ENCODE results near the gene EXD1. TPM values are rescaled to one million over a fixed set of nuclear protein-coding genes. Genes with fewer than 3 reads are reported as not detected.

Gene EXD1, protein sequence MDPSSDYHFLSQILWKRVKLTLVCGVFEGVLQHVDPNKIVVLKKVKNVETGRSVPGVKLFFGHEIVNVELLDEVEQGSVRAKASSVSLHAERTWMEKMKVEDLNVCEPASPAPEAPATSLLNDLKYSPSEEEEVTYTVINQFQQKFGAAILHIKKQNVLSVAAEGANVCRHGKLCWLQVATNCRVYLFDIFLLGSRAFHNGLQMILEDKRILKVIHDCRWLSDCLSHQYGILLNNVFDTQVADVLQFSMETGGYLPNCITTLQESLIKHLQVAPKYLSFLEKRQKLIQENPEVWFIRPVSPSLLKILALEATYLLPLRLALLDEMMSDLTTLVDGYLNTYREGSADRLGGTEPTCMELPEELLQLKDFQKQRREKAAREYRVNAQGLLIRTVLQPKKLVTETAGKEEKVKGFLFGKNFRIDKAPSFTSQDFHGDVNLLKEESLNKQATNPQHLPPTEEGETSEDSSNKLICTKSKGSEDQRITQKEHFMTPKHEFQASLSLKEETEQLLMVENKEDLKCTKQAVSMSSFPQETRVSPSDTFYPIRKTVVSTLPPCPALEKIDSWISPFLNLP
- total RNA-seq, result not detected in 3 replicates

DNA sequence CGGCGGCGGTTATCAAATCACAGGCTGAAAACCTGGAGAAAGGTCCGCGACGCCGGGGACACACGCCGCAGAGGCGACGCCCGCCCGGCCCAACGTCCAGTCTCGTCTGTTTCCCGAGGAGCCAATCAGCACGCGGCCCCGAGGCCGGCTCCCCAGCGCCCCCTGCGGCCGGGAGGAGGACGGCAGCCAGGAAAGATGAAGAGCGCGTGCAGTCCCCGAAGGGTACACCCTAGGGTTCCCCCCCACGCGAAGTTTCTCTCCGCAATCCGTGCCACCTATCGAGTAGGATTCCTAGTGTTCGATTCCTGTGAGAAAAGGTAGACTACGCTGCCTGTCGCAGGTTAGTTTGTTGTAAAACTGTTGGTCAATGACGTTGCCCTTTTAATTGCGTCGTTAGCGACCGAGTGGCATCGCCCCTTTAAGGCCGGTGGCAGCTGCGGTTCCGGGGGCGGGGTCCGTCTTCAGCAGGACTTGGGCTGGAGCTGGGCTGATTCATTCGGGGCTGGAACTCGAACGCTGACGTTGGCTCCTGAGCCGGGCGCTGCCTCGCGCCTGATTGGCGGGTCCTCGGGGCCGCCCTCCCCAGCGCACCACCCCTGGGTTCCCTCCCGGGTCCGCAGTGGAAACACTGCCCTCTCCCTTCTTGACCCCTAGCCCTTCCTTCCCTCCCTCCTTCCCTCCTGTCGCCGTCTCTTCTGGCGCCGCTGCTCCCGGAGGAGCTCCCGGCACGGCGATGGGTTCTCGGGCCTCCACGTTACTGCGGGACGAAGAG, at the start of gene EXD1, which contains the start of gene CHP1:
TSS of gene EXD1 (minus strand) at position 108 of the 772 bp plus-strand sequence. CDS start 4,182 bp downstream, outside the sequence.
TSS of gene CHP1 (plus strand) at position 619 of the 772 bp plus-strand sequence. CDS start at position 734, 115 bp downstream.
- peak; percentile 82 to 90 for DNase-seq (ENCODE audit: low spot score in 2 of 2, unreplicated experiment in 2 of 2)
- H3K4me1 Mint-ChIP-seq, result peaks cover 16% of the 10 kb centered on the region
- H3K27ac Mint-ChIP-seq, result peak within 1 kb of the TSS; percentile 97

DNA sequence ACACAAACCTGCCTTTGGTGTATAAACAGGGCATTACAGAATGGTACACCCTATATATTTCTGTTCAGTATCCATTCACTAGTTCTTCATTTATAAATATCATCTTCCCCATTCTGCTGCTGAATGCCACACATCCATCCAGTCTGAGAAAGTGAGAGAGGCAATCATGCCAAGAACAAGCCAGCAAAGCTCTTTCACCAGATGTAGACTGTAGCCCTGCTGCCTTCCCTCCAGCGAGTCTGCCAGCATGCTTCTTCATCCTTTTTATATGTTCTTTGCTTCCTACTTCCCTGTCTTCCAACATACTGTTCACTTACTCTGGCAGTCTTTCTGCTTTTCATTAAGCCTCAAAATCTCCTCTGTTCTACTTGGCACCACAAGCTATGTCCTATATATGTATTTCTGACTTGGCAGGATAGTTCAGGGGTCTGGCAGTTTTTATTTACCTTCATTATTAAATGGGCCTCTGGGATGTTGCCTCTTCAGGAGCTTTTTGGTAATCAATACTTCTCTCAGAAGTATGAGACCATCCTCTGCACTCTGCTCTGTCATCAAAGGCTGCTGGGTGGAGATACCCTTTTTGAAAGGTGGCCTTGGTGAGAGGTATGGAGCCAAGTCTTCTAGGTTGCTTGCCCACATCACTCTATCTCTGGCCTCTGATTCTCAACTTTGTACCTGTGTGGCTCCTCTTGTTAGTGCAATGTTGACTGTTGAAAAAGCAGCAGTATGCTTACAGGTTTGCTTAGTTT, 49.2 kb upstream of the EXD1 start:
- Mint-ChIP-seq H3K36me3 (peaks cover 26% of the 10 kb centered on the region), H3K9me3 (no peaks in the 10 kb centered on the region), H3K4me1 (peaks cover 2% of the 10 kb centered on the region), H3K4me3 (no peak overlapping the region), H3K27me3 (ENCODE audit: low read depth) (no peaks in the 10 kb centered on the region), H3K27ac (no peak overlapping the region)
- TF ChIP-seq, protein P1, sequence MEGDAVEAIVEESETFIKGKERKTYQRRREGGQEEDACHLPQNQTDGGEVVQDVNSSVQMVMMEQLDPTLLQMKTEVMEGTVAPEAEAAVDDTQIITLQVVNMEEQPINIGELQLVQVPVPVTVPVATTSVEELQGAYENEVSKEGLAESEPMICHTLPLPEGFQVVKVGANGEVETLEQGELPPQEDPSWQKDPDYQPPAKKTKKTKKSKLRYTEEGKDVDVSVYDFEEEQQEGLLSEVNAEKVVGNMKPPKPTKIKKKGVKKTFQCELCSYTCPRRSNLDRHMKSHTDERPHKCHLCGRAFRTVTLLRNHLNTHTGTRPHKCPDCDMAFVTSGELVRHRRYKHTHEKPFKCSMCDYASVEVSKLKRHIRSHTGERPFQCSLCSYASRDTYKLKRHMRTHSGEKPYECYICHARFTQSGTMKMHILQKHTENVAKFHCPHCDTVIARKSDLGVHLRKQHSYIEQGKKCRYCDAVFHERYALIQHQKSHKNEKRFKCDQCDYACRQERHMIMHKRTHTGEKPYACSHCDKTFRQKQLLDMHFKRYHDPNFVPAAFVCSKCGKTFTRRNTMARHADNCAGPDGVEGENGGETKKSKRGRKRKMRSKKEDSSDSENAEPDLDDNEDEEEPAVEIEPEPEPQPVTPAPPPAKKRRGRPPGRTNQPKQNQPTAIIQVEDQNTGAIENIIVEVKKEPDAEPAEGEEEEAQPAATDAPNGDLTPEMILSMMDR (IDR thresholded peaks at IDR 0.05; ENCODE audit: unreplicated experiment), result no peak
- no peak for DNase-seq (ENCODE audit: low spot score in 2 of 2, unreplicated experiment in 2 of 2)

More for the DNA sequence above, at the start of gene EXD1, which contains the start of gene CHP1:
- no peaks in the 10 kb centered on the region for H3K27me3 Mint-ChIP-seq (ENCODE audit: low read depth)
- H3K4me3 Mint-ChIP-seq, result peak within 1 kb of the TSS; percentile 91
- TF ChIP-seq, protein P1 (IDR thresholded peaks at IDR 0.05; ENCODE audit: unreplicated experiment), result peak; percentile 92
- H3K36me3 Mint-ChIP-seq, result no peaks in the 10 kb centered on the region
- H3K9me3 Mint-ChIP-seq, result no peaks in the 10 kb centered on the region

DNA sequence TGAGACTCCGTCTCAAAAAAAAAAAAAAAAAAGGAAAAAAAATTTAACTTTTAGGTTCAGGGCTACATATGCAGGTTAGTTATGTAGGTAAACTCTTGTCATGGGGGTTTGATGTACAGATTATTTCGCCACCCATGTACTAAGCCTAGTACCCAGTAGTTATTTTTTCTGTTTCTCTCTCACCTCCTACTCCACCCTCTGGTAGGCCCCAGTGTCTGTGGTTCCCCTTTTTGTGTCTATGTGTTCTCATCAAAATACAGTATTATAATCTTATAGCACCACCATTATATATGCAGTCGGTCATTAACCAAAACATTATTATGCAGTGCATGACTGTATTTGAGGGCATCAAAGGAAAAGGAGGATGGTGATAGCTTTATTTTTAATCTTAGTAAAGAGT, 47.8 kb upstream of the EXD1 start:
- H3K27me3 Mint-ChIP-seq (ENCODE audit: low read depth), result no peaks in the 10 kb centered on the region
- H3K4me1 Mint-ChIP-seq, result no peaks in the 10 kb centered on the region
- no peak overlapping the region for H3K4me3 Mint-ChIP-seq
- H3K36me3 Mint-ChIP-seq, result peaks cover 32% of the 10 kb centered on the region
- H3K27ac Mint-ChIP-seq, result no peak overlapping the region
- no peaks in the 10 kb centered on the region for H3K9me3 Mint-ChIP-seq
- DNase-seq (ENCODE audit: low spot score in 2 of 2, unreplicated experiment in 2 of 2), result no peak
- TF ChIP-seq, protein P1 (IDR thresholded peaks at IDR 0.05; ENCODE audit: unreplicated experiment), result no peak

DNA sequence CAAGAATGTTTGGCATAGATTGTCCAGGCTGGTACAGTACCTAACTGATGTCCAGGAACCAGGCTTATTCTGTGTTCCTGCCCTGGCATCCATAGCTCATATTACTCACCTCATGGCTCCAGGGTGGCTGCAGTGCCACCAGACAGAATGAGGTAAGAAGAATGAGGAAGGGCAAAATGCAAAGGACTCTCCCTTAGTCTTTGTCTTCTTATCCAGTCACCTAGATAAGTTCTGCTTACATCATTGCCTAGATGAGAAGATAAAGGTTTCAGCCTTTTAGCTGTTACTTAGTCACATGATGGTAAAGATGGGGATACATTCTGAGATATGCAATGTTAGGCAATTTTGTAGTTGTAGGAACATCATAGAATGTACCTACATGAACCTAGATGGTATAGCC, 46.3 kb upstream of the EXD1 start:
- TF ChIP-seq, protein P1 (IDR thresholded peaks at IDR 0.05; ENCODE audit: unreplicated experiment), result no peak
- H3K4me1 Mint-ChIP-seq, result no peaks in the 10 kb centered on the region
- H3K4me3 Mint-ChIP-seq, result no peak overlapping the region
- H3K9me3 Mint-ChIP-seq, result no peaks in the 10 kb centered on the region
- no peak overlapping the region for H3K27ac Mint-ChIP-seq
- peaks cover 32% of the 10 kb centered on the region for H3K36me3 Mint-ChIP-seq
- no peaks in the 10 kb centered on the region for H3K27me3 Mint-ChIP-seq (ENCODE audit: low read depth)
- no peak for DNase-seq (ENCODE audit: low spot score in 2 of 2, unreplicated experiment in 2 of 2)

DNA sequence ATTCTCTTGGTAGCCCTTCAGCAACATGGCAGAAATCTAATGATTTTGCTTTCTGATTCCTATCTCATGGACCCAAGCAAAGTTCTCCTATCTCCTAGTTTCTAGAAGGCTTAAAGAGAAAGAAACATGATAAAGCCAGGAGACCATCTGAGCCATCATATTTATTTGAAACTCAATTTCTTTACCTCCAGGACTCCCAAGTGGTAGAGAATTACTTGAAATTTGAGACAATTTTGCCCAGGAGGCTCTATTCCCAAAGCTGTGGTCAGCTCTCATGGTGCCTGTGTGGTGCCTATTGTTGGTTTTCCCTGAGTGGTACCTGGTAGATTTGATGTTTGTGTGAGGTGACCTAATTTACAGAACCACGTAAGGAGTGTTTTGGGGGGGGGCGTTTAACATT, 39.3 kb upstream of the EXD1 start:
- Mint-ChIP-seq H3K27ac (no peak overlapping the region), H3K9me3 (no peaks in the 10 kb centered on the region), H3K4me3 (no peak overlapping the region), H3K4me1 (no peaks in the 10 kb centered on the region), H3K27me3 (ENCODE audit: low read depth) (no peaks in the 10 kb centered on the region), H3K36me3 (peaks cover 28% of the 10 kb centered on the region)
- no peak for DNase-seq (ENCODE audit: low spot score in 2 of 2, unreplicated experiment in 2 of 2)
- TF ChIP-seq, protein P1 (IDR thresholded peaks at IDR 0.05; ENCODE audit: unreplicated experiment), result no peak

Measured in mesothelial cell of epicardium (in vitro differentiated cells).